NCI-H2196 (cell line): ENCODE measurements around the gene TRRAP.

Experiments
- DNase-seq: peaks from one replicate; lab custom pipeline; 2025; ENCODE audit not compliant: unreplicated experiment; lab: John Stamatoyannopoulos, UW

Gene TRRAP

GRCh38 chr7:99002827-99003212, 124.5 kb downstream of the TRRAP start:
- no peak for DNase-seq

GRCh38 chr7:99003419-99003818, 125.1 kb downstream of the TRRAP start:
- DNase-seq: no peak

- DNase-seq: no peak
Observed at GRCh38 chr7:99004216-99004615, 125.9 kb downstream of the TRRAP start.

- DNase-seq: no peak
Observed at GRCh38 chr7:99004781-99005500, 126.6 kb downstream of the TRRAP start.

- no peak for DNase-seq
Observed at GRCh38 chr7:99005776-99006175, 127.4 kb downstream of the TRRAP start.

- DNase-seq: no peak
Observed at GRCh38 chr7:99006739-99007424, 128.6 kb downstream of the TRRAP start.

- no peak for DNase-seq
Observed at GRCh38 chr7:99008181-99008631, 129.9 kb downstream of the TRRAP start.

- no peak for DNase-seq
Observed at GRCh38 chr7:99008921-99009530, 130.7 kb downstream of the TRRAP start.

- DNase-seq: no peak
Observed at GRCh38 chr7:99010281-99010680, 131.9 kb downstream of the TRRAP start.

- DNase-seq: no peak
Observed at GRCh38 chr7:99011341-99011705, 133.0 kb downstream of the TRRAP start.

GRCh38 chr7:99011706-99012404, 133.5 kb downstream of the TRRAP start:
- no peak for DNase-seq

GRCh38 chr7:99012722-99013121, 134.4 kb downstream of the TRRAP start:
- no peak for DNase-seq

GRCh38 chr7:99013266-99014112, 135.2 kb downstream of the TRRAP start:
- DNase-seq: no peak

GRCh38 chr7:99014113-99014985, 136.0 kb downstream of the TRRAP start:
- DNase-seq: no peak

GRCh38 chr7:99016196-99016595, 137.9 kb downstream of the TRRAP start:
- DNase-seq: no peak

GRCh38 chr7:99019523-99020412, 141.4 kb downstream of the TRRAP start:
- no peak for DNase-seq

- no peak for DNase-seq
Observed at GRCh38 chr7:99020413-99020715, 142.0 kb downstream of the TRRAP start.

- DNase-seq: no peak
Observed at GRCh38 chr7:99021941-99022560, 143.7 kb downstream of the TRRAP start.

GRCh38 chr7:99024066-99024465, 145.7 kb downstream of the TRRAP start:
- no peak for DNase-seq
